Testis (tissue), 5 donors: ENCODE results near the gene TMPRSS11E. TPM values are rescaled to one million over a fixed set of nuclear protein-coding genes. Genes with fewer than 3 reads are reported as not detected.
"Not testable (repeated sequence)": the region's sequence is repeated elsewhere in the genome, so short reads cannot be mapped to it uniquely, and the experiment has no call there.

Experiments
- DNase-seq: peaks from one replicate; pipeline ENCODE4 v3.0.0-alpha.2; 2019
- H3K27ac ChIP-seq, 2 donors: fragments of 200-600 bp; sonication (generic); one replicate each; pipeline ENCODE4 v1.5.1; 2019
- H3K27me3 ChIP-seq: fragments of 200-600 bp; sonication (generic); one replicate; pipeline ENCODE4 v1.5.1; 2019
- H3K36me3 ChIP-seq: fragments of 200-600 bp; sonication (generic); one replicate; pipeline ENCODE4 v1.5.1; 2017; ENCODE audit warnings: low read depth; ENCODE audit errors: missing control alignments
- H3K4me1 ChIP-seq: fragments of 200-600 bp; sonication (generic); one replicate; pipeline ENCODE4 v1.5.1; 2019
- H3K4me3 ChIP-seq, 2 donors: fragments of 200-600 bp; sonication (generic); one replicate each; pipeline ENCODE4 v1.5.1; 2017 to 2019
- H3K9me3 ChIP-seq: fragments of 200-600 bp; sonication (generic); one replicate; pipeline ENCODE4 v1.5.1; 2017
- POLR2A ChIP-seq: fragments of 450-650 bp; IDR thresholded peaks from one replicate; pipeline ENCODE4 v1.6.1; 2017; ENCODE audit warnings: antibody characterized with exemption, mild to moderate bottlenecking, moderate library complexity
- WGBS, 2 donors: methylation state at CpG; one replicate each; pipeline ENCODE4 v1.1.5; 2018; 5-methylcytosine and 5-hydroxymethylcytosine counted together
- intact Hi-C: fragments of 100-400 bp; cut with DNase I; formaldehyde crosslinking; loops from one replicate; pipeline ENCODE4 v1.15.1; 2023; ENCODE audit warnings: low total_unique reads
- long read RNA-seq, 2 donors: transcript quantifications; one replicate each; lab custom pipeline, GENCODE V29; 2026
- polyA plus RNA-seq: library from polyadenylated mRNA; stranded (reverse); fragments of 350-450 nt; fragmentation: Illumina TruSeq; extraction: RNeasy Lipid Tissue Mini Kit (QIAGEN cat#74804); gene quantifications from one replicate; pipeline ENCODE4 v1.2.3, GENCODE V29; 2014; ENCODE audit warnings: low read depth, low replicate concordance; ENCODE audit not compliant: insufficient read depth
- total RNA-seq, 2 donors: library from RNA; depleted of rRNA; stranded (reverse); fragments of >200 nt; gene quantifications; one replicate each; pipeline ENCODE4 v1.2.3, GENCODE V29; 2016
- TF ChIP-seq, protein P1 (sequence below), 3 experiments: fragments of 450-650 bp in 2 of 3; fragments of 200-600 bp in 1 of 3; sonication (generic) in 1 of 3; IDR thresholded peaks; one replicate each; pipeline ENCODE4 v1.5.1; 2016 to 2019; ENCODE audit warnings: antibody characterized with exemption in 3 of 3, mild to moderate bottlenecking in 2 of 3, moderate library complexity in 1 of 3

The TMPRSS11E gene, protein sequence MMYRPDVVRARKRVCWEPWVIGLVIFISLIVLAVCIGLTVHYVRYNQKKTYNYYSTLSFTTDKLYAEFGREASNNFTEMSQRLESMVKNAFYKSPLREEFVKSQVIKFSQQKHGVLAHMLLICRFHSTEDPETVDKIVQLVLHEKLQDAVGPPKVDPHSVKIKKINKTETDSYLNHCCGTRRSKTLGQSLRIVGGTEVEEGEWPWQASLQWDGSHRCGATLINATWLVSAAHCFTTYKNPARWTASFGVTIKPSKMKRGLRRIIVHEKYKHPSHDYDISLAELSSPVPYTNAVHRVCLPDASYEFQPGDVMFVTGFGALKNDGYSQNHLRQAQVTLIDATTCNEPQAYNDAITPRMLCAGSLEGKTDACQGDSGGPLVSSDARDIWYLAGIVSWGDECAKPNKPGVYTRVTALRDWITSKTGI
- total RNA-seq (under 1 TPM; 0.62 to 0.71 TPM), polyA plus RNA-seq (1.4 TPM)
- long read RNA-seq, donor 1 = 0 reads
- long read RNA-seq, donor 2 = 0 reads

DNA sequence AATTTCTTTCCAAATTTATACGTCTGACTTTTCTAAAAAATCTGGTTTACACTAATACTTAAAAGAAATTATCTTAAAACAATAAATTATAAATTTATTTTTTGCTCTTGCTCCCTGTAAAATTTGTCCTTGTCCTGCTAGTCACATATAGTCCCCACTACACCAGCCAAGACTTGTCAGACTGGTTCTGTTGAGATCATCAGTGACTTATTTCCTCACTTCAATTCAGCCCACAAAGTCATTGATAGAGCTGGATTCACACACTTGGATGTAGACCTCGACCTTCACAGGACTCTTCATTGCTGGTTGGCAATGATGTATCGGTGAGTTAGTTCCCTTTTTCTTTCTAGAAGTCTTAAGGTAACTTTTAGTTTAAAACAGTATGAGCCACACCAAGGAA is at the start of gene TMPRSS11E:
TSS of gene TMPRSS11E (plus strand) at position 263 of the 400 bp plus-strand sequence. CDS start at position 313, 50 bp downstream.
- TF ChIP-seq, protein P1, sequence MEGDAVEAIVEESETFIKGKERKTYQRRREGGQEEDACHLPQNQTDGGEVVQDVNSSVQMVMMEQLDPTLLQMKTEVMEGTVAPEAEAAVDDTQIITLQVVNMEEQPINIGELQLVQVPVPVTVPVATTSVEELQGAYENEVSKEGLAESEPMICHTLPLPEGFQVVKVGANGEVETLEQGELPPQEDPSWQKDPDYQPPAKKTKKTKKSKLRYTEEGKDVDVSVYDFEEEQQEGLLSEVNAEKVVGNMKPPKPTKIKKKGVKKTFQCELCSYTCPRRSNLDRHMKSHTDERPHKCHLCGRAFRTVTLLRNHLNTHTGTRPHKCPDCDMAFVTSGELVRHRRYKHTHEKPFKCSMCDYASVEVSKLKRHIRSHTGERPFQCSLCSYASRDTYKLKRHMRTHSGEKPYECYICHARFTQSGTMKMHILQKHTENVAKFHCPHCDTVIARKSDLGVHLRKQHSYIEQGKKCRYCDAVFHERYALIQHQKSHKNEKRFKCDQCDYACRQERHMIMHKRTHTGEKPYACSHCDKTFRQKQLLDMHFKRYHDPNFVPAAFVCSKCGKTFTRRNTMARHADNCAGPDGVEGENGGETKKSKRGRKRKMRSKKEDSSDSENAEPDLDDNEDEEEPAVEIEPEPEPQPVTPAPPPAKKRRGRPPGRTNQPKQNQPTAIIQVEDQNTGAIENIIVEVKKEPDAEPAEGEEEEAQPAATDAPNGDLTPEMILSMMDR (IDR thresholded peaks at IDR 0.05) = no peak
- TF ChIP-seq POLR2A = no peak
- intact Hi-C loops = no loop called here
- no peaks in the 10 kb centered on the region for H3K4me1 ChIP-seq
- H3K27ac ChIP-seq = no peak within 1 kb of the TSS
- no peak for DNase-seq
- no peaks in the 10 kb centered on the region for H3K9me3 ChIP-seq
- H3K36me3 ChIP-seq = no peaks in the 10 kb centered on the region
- WGBS, 2 donors = 80% methylated on average over 3 of the region's 3 CpGs
- H3K4me3 ChIP-seq = no peak within 1 kb of the TSS
- H3K27me3 ChIP-seq = no peaks in the 10 kb centered on the region

DNA sequence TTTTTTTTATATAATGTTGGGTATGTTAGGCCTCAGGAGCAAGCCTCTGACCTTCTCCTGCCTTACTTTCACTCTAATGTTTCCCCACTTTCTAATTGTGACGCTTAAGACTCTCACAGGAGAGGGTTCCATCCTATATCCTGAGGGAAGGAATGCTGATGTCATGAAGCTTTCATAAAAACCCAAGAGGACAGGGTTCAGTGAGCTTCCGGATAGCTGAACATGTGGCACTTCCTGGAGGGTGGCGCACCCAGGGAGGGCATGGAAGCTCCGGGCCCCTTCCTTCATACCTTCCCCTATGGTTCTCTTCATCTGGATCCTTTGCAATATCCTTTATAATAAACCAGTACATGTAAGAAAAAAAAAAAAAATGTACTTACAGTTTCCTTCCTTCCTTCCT is 48.0 kb upstream of the TMPRSS11E start:
- no peak for DNase-seq
- Histone ChIP-seq H3K9me3 (no peaks in the 10 kb centered on the region), H3K27me3 (no peaks in the 10 kb centered on the region), H3K36me3 (no peaks in the 10 kb centered on the region), H3K4me1 (no peaks in the 10 kb centered on the region), H3K4me3 (no peak overlapping the region), H3K27ac (no peak overlapping the region)
- WGBS, 2 donors = 92 to 96% methylated on average over 4 of the region's 4 CpGs
- intact Hi-C loops = no loop called here
- TF ChIP-seq POLR2A = no peak
- TF ChIP-seq, protein P1 (IDR thresholded peaks at IDR 0.05) = no peak

DNA sequence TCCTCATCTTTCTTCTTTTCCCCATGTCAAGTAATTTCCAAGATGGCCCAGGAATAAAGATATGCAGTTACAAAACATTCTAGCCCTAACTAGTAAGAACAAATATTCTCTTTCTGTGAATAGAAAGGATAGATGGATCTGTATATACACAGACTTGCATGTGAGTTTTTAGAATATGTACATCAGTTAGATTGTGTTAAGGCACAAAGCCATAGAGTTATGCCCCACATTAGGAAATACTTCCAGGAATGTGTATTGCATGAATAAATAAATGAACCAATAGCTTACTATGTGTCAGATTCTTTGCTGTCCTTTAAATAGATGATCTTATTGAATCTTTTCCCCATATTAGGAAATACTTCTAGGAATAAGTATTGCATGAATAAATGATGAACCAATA is 46.0 kb upstream of the TMPRSS11E start:
- Histone ChIP-seq H3K9me3 (no peaks in the 10 kb centered on the region), H3K27ac (no peak overlapping the region), H3K4me3 (no peak overlapping the region), H3K4me1 (no peaks in the 10 kb centered on the region), H3K27me3 (no peaks in the 10 kb centered on the region), H3K36me3 (no peaks in the 10 kb centered on the region)
- TF ChIP-seq, protein P1 (IDR thresholded peaks at IDR 0.05) = no peak
- intact Hi-C loops = no loop called here
- no peak for DNase-seq

DNA sequence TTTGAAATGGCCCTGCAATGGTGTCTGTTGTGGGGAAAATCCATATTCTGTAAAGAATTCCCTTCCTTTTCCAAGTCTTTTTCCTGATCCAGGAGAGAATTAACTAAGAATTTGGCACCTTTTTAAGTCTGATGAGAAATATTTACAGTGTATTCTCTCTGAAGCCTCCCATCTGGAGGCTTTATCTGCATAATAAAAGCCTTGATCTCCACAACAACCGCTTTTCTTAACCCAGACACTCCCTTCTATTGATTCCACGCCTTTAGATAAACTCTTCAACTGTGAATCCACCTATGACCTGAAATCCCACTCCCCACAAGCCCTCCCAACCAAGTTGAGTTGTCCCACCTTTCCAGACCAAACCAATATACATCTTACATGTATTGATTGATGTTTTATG is 43.1 kb upstream of the TMPRSS11E start:
- Histone ChIP-seq H3K4me3 (no peak overlapping the region), H3K9me3 (no peaks in the 10 kb centered on the region), H3K27me3 (no peaks in the 10 kb centered on the region), H3K36me3 (no peaks in the 10 kb centered on the region), H3K4me1 (no peaks in the 10 kb centered on the region), H3K27ac (no peak overlapping the region)
- 28 to 42% methylated on average over 2 of the region's 2 CpGs for WGBS, 2 donors
- DNase-seq = no peak
- intact Hi-C loops = no loop called here
- TF ChIP-seq, protein P1 (IDR thresholded peaks at IDR 0.05) = no peak
- TF ChIP-seq POLR2A = no peak

DNA sequence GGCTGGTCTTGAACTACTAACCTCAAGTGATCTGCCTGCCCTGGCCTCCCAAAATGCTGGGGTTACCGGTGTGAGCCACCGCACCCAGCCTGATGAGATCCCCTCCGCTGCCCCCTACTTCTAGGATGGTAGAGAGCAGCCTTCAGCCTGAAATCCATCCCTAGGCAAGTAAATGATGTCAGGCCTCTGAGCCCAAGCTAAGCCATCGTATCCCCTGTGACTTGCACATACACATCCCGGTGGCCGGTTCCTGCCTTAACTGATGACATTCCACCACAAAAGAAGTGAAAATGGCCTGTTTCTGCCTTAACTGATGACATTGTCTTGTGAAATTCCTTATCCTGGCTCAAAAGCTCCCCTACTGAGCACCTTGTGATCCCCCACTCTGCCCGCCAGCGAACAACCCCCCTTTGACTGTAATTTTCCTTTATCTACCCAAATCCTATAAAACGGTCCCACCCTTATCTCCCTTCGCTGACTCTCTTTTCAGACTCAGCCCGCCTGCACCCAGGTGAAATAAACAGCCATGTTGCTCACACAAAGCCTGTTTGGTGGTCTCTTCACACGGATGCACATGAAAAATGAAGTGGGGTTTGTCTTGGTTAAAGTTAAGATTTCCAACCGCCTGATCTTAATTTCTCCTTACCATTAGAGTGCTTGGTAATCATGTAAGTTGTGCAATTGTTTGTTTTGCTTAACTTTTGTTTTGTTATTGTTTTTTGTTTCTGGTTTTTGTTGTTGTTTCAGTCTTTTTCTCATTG is 41.4 kb upstream of the TMPRSS11E start:
- not testable (repeated sequence) for H3K36me3 ChIP-seq

More for the DNA sequence above, 41.4 kb upstream of the TMPRSS11E start:
- intact Hi-C loops, H3K4me1 ChIP-seq, H3K27me3 ChIP-seq, H3K9me3 ChIP-seq, H3K27ac ChIP-seq, DNase-seq, H3K4me3 ChIP-seq: not testable (repeated sequence)
- WGBS, 2 donors = 79 to 81% methylated on average over 12 to 13 of the region's 13 CpGs
